Gastroesophageal sphincter (tissue), 4 donors: ENCODE measurements around the gene MLF1. TPM values are rescaled to one million over a fixed set of nuclear protein-coding genes. Genes with fewer than 3 reads are reported as not detected.

ENCODE experiments used
- ATAC-seq: fragments of 150-250 bp; one replicate; pipeline ENCODE4 v1.9.1; 2016; ENCODE audit warnings: mild to moderate bottlenecking, moderate library complexity
- H3K27ac ChIP-seq, 4 donors: fragments of 200-600 bp; sonication (generic) in 3 of 4; 1 replicate in 3 of 4; 2 replicates in 1 of 4; pipeline ENCODE4 v1.5.1; 2016 to 2019
- H3K27me3 ChIP-seq: fragments of 200-600 bp; sonication (generic); one replicate; pipeline ENCODE4 v1.5.1; 2019
- H3K36me3 ChIP-seq, 2 donors: fragments of 200-600 bp; sonication (generic); one replicate each; pipeline ENCODE4 v1.5.1; 2019; ENCODE audit warnings: control low read depth in 1 of 2
- H3K4me1 ChIP-seq, 3 donors: fragments of 200-600 bp; sonication (generic); 1 replicate in 2 of 3; 2 replicates in 1 of 3; pipeline ENCODE4 v1.5.1; 2016 to 2019; ENCODE audit warnings: control low read depth in 2 of 3
- H3K4me3 ChIP-seq, 2 donors: fragments of 200-600 bp; sonication (generic); one replicate each; pipeline ENCODE4 v1.5.1; 2019; ENCODE audit warnings: mild to moderate bottlenecking in 1 of 2, moderate library complexity in 1 of 2
- H3K9me3 ChIP-seq, 3 donors: fragments of 200-600 bp; sonication (generic); one replicate each; pipeline ENCODE4 v1.5.1; 2017 to 2019; ENCODE audit warnings: control low read depth in 2 of 3
- EP300 ChIP-seq: sonication (generic); formaldehyde crosslinking; IDR thresholded peaks from one replicate; pipeline ENCODE4 v1.6.1; 2017; ENCODE audit warnings: antibody characterized with exemption, mild to moderate bottlenecking
- POLR2A ChIP-seq, 2 donors: fragments of 450-650 bp; IDR thresholded peaks; one replicate each; pipeline ENCODE4 v1.6.1; 2017; ENCODE audit warnings: antibody characterized with exemption in 2 of 2, mild to moderate bottlenecking in 2 of 2, moderate library complexity in 1 of 2
- POLR2AphosphoS5 ChIP-seq: sonication (generic); formaldehyde crosslinking; IDR thresholded peaks from one replicate; pipeline ENCODE4 v1.6.1; 2017; ENCODE audit warnings: antibody characterized with exemption
- WGBS, 2 donors: methylation state at CpG; one replicate each; pipeline ENCODE4 v1.1.5; 2018; ENCODE audit warnings: low coverage in 1 of 2; 5-methylcytosine and 5-hydroxymethylcytosine counted together
- total RNA-seq, 4 donors: library from RNA; depleted of rRNA; stranded (reverse); fragments of >200 nt; gene quantifications; one replicate each; pipeline ENCODE4 v1.1.0, GENCODE V29; 2016
- TF ChIP-seq, protein P1 (sequence below), 4 experiments: fragments of 200-600 bp in 2 of 4; fragments of 450-650 bp in 2 of 4; sonication (generic) in 1 of 4; IDR thresholded peaks; one replicate each; pipeline ENCODE4 v1.5.1; 2017 to 2019; ENCODE audit warnings: antibody characterized with exemption in 4 of 4, mild to moderate bottlenecking in 2 of 4, moderate library complexity in 2 of 4

The MLF1 gene
- total RNA-seq, 4 donors from 2014 or later = 8.1 to 21.2 (median 14.8) TPM

DNA sequence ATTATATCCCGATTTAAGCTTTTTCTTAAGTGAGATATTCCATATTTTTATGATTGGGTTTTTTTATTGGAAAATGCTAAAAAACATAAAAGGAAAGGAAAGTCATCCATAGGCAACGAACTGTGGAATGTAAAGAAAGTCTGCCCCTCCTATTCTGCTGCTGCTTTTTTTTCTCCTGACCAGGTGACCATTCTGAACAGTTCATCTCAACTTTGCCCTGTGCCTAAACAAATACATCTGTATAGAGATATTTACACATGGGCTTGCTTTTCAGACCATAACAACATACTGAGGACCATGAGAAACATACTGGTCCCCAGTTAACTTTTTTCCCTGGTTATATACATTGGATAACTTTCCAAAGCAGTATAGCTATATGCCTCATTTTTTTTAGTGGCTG lies 18.9 kb upstream of the MLF1 start:
- no peak for ATAC-seq
- Histone ChIP-seq H3K9me3 (peaks cover 0 to 5% (median 0%) of the 10 kb centered on the region in 3 donors), H3K36me3 (peaks cover 0 to 20% of the 10 kb centered on the region in 2 donors), H3K4me3 (no peak overlapping the region), H3K27me3 (no peaks in the 10 kb centered on the region), H3K4me1 (no peaks in the 10 kb centered on the region), H3K27ac (no peak overlapping the region)
- WGBS, 2 donors = 82 to 90% methylated on average over 2 of the region's 2 CpGs
- TF ChIP-seq, protein P1, sequence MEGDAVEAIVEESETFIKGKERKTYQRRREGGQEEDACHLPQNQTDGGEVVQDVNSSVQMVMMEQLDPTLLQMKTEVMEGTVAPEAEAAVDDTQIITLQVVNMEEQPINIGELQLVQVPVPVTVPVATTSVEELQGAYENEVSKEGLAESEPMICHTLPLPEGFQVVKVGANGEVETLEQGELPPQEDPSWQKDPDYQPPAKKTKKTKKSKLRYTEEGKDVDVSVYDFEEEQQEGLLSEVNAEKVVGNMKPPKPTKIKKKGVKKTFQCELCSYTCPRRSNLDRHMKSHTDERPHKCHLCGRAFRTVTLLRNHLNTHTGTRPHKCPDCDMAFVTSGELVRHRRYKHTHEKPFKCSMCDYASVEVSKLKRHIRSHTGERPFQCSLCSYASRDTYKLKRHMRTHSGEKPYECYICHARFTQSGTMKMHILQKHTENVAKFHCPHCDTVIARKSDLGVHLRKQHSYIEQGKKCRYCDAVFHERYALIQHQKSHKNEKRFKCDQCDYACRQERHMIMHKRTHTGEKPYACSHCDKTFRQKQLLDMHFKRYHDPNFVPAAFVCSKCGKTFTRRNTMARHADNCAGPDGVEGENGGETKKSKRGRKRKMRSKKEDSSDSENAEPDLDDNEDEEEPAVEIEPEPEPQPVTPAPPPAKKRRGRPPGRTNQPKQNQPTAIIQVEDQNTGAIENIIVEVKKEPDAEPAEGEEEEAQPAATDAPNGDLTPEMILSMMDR (IDR thresholded peaks at IDR 0.05) = no peak
- TF ChIP-seq POLR2AphosphoS5 (no peak), EP300 (no peak), POLR2A (IDR thresholded peaks at IDR 0.05) (no peak)

DNA sequence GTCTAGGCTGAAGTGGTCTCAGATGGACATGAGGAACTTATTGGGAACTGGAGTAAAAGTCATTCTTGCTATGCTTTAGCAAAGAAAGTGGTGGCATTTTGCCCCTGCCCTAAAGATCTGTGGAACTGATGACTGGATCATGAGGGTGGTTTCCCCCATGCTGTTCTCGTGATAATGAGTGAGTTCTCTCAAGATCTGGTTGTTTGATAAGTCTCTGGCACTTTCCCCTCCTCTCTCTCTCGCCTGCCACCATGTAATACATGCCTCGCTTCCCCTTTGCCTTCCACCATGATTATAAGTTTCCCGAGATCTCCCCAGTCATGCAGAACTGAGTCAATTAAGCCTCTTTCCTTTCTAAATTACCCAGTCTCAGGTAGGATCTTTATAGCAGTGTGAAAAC lies 11.5 kb upstream of the MLF1 start:
- no peaks in the 10 kb centered on the region for H3K4me1 ChIP-seq
- no peak for ATAC-seq
- no peak for TF ChIP-seq POLR2AphosphoS5
- TF ChIP-seq POLR2A (IDR thresholded peaks at IDR 0.05) = no peak
- no peak for TF ChIP-seq EP300
- TF ChIP-seq, protein P1 (IDR thresholded peaks at IDR 0.05) = no peak
- WGBS, 2 donors = 66 to 78% methylated on average over 3 to 4 of the region's 4 CpGs
- no peaks in the 10 kb centered on the region for H3K27me3 ChIP-seq
- H3K4me3 ChIP-seq = no peak overlapping the region
- H3K27ac ChIP-seq = no peak overlapping the region
- H3K36me3 ChIP-seq = no peaks in the 10 kb centered on the region
- no peaks in the 10 kb centered on the region for H3K9me3 ChIP-seq

- no peaks in the 10 kb centered on the region for H3K27me3 ChIP-seq
- ATAC-seq = no peak
- no peaks in the 10 kb centered on the region for H3K4me1 ChIP-seq
- H3K36me3 ChIP-seq = no peaks in the 10 kb centered on the region
- no peak overlapping the region for H3K4me3 ChIP-seq
- no peak overlapping the region for H3K27ac ChIP-seq
- H3K9me3 ChIP-seq = no peaks in the 10 kb centered on the region
- 100% methylated on average over 1 of the region's 1 CpG for WGBS, 2 donors
- TF ChIP-seq EP300 = no peak
- no peak for TF ChIP-seq POLR2A (IDR thresholded peaks at IDR 0.05)
- TF ChIP-seq POLR2AphosphoS5 = no peak
- TF ChIP-seq, protein P1 (IDR thresholded peaks at IDR 0.05) = no peak
Observed at GRCh38 chr3:158560979-158561378, 10.0 kb upstream of the MLF1 start.

DNA sequence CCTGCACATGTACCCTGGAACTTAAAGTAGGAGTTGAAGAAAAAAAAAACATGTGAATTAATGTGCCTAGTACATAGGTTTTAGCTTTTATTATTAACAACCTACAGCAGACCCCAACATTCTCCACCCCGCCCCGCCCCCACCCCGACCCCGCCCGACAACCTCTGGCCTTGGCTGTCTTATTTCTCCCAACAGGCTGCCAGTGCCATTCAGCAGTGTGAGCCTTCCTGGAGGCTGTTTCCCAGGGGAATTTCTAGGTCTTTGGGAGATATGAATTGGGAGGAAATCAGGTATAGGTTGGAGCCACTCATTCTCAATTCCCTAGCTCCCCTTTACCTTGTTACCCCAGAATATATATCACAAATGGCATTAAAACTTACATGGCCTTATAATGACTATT lies 8.3 kb upstream of the MLF1 start:
- H3K9me3 ChIP-seq = no peaks in the 10 kb centered on the region
- no peak for ATAC-seq
- no peaks in the 10 kb centered on the region for H3K27me3 ChIP-seq
- 82 to 89% methylated on average over 5 of the region's 5 CpGs for WGBS, 2 donors
- no peak overlapping the region for H3K27ac ChIP-seq
- no peak overlapping the region for H3K4me3 ChIP-seq
- no peaks in the 10 kb centered on the region for H3K4me1 ChIP-seq
- no peaks in the 10 kb centered on the region for H3K36me3 ChIP-seq
- TF ChIP-seq, protein P1 (IDR thresholded peaks at IDR 0.05) = no peak
- TF ChIP-seq POLR2AphosphoS5 = no peak
- no peak for TF ChIP-seq POLR2A (IDR thresholded peaks at IDR 0.05)
- no peak for TF ChIP-seq EP300

DNA sequence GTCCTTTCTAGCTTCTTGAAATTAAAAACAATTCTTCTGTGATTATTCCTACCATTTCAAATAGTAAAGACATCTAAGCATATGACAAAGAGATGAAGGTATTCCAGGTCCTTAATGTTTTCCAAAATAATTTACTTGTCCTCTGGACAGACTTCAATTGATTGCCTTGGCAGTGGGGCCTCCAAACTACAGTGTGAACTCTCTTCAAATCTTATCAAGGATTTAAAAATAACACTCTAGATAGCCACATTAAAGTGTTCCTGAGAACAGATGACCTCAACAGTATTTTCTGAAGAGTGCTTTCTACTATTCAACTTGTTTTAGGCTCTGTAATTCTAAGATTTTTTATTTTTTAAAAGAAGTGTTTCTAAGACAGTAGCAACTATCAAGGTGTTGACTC lies 7.9 kb upstream of the MLF1 start:
- TF ChIP-seq, protein P1 (IDR thresholded peaks at IDR 0.05) = no peak
- TF ChIP-seq EP300 (no peak), POLR2A (IDR thresholded peaks at IDR 0.05) (no peak), POLR2AphosphoS5 (no peak)
- no peak for ATAC-seq
- Histone ChIP-seq H3K27me3 (no peaks in the 10 kb centered on the region), H3K9me3 (no peaks in the 10 kb centered on the region), H3K36me3 (no peaks in the 10 kb centered on the region), H3K27ac (no peak overlapping the region), H3K4me3 (no peak overlapping the region), H3K4me1 (no peaks in the 10 kb centered on the region)
